Natural killer cell (primary cell): ENCODE results near the gene P2RX1. TPM values are rescaled to one million over a fixed set of nuclear protein-coding genes. Genes with fewer than 3 reads are reported as not detected.

Source experiments
- ATAC-seq, 3 donors: fragments of 150-1000 bp in 2 of 3; fragments of 200-7000 bp in 1 of 3; cut with Tn5 transposase; 1 replicate in 1 of 3; 2 replicates in 2 of 3; pipeline ENCODE4 v1.10.0; 2021; ENCODE audit warnings: mild to moderate bottlenecking in 2 of 3, moderate library complexity in 2 of 3
- DNase-seq, 2 donors: peaks; one replicate each; pipeline versions ENCODE4 v3.0.0 to v3.0.0-alpha.2; 2013 to 2021; ENCODE audit warnings: mixed read lengths in 1 of 2
- H3K27ac ChIP-seq: one replicate; pipeline ENCODE4 v1.5.1; 2013; ENCODE audit warnings: mild to moderate bottlenecking, low read length
- H3K27me3 ChIP-seq: one replicate; pipeline ENCODE4 v1.6.1; 2013; ENCODE audit warnings: low read length; ENCODE audit not compliant: control insufficient read depth, insufficient read depth
- H3K36me3 ChIP-seq: one replicate; pipeline ENCODE4 v1.6.1; 2013; ENCODE audit warnings: low read length; ENCODE audit not compliant: control insufficient read depth, insufficient read depth
- H3K4me1 ChIP-seq: one replicate; pipeline ENCODE4 v1.6.1; 2013; ENCODE audit warnings: low read length; ENCODE audit not compliant: control insufficient read depth, insufficient read depth
- H3K4me3 ChIP-seq: one replicate; pipeline ENCODE4 v1.5.1; 2013; ENCODE audit warnings: low read length
- H3K9me3 ChIP-seq: one replicate; pipeline ENCODE4 v1.6.1; 2013; ENCODE audit warnings: low read length; ENCODE audit not compliant: control insufficient read depth, insufficient read depth
- H3K27ac Mint-ChIP-seq, 2 donors: one replicate each; pipeline ENCODE4 v1.8.0; 2022; ENCODE audit warnings: mild to moderate bottlenecking in 2 of 2, mixed read lengths in 2 of 2, moderate library complexity in 1 of 2
- H3K27me3 Mint-ChIP-seq, 2 donors: one replicate each; pipeline ENCODE4 v1.8.0; 2022; ENCODE audit warnings: low read depth in 2 of 2, mixed read lengths in 2 of 2
- H3K36me3 Mint-ChIP-seq: one replicate; pipeline ENCODE4 v1.8.0; 2022; ENCODE audit warnings: mixed read lengths
- H3K4me1 Mint-ChIP-seq, 2 donors: one replicate each; pipeline ENCODE4 v1.8.0; 2022; ENCODE audit warnings: mixed read lengths in 2 of 2
- H3K4me3 Mint-ChIP-seq: one replicate; pipeline ENCODE4 v1.8.0; 2022; ENCODE audit warnings: mild to moderate bottlenecking, moderate library complexity, mixed read lengths
- H3K9me3 Mint-ChIP-seq, 2 donors: one replicate each; pipeline ENCODE4 v1.8.0; 2022; ENCODE audit warnings: mixed read lengths in 2 of 2
- WGBS: methylation state at CpG from one replicate; pipeline ENCODE4 v1.1.7; 2013; ENCODE audit warnings: missing lambda C conversion rate; ENCODE audit not compliant: insufficient coverage; 5-methylcytosine and 5-hydroxymethylcytosine counted together
- intact Hi-C: fragments of 100-400 bp; cut with micrococcal nuclease; formaldehyde crosslinking; loops from one replicate; pipeline ENCODE4 v1.14.2; 2022
- total RNA-seq, 4 donors: library from RNA; stranded (reverse); fragments of 120-200 nt in 1 of 4; gene quantifications; one replicate each; pipeline versions ENCODE4 v1.2.3 to v1.2.4, GENCODE V29; 2013 to 2022
- TF ChIP-seq, protein P1 (sequence below): fragments of 200-600 bp; IDR thresholded peaks from one replicate; pipeline ENCODE4 v1.8.0; 2022; ENCODE audit warnings: antibody characterized with exemption

P2RX1 gene
- total RNA-seq, 3 donors from 2014 or later (not counting 1 experiment from before 2014, with no cell fraction given) = 2.3 to 15.3 (median 13.4) TPM

GRCh38 chr17:3879591-3880417 is 36.5 kb downstream of the P2RX1 start:
- Mint-ChIP-seq H3K4me3 (no peak overlapping the region), H3K27ac (peak overlapping the region in 1 of 2 donors; percentile 38), H3K4me1 (peaks cover 0 to under 1% of the 10 kb centered on the region in 2 donors), H3K9me3 (no peaks in the 10 kb centered on the region), H3K27me3 (no peaks in the 10 kb centered on the region), H3K36me3 (no peaks in the 10 kb centered on the region)
- no peaks in the 10 kb centered on the region for H3K4me1 ChIP-seq
- no peak for DNase-seq
- WGBS = 95% methylated on average over 25 of the region's 25 CpGs
- H3K36me3 ChIP-seq = no peaks in the 10 kb centered on the region
- TF ChIP-seq, protein P1, sequence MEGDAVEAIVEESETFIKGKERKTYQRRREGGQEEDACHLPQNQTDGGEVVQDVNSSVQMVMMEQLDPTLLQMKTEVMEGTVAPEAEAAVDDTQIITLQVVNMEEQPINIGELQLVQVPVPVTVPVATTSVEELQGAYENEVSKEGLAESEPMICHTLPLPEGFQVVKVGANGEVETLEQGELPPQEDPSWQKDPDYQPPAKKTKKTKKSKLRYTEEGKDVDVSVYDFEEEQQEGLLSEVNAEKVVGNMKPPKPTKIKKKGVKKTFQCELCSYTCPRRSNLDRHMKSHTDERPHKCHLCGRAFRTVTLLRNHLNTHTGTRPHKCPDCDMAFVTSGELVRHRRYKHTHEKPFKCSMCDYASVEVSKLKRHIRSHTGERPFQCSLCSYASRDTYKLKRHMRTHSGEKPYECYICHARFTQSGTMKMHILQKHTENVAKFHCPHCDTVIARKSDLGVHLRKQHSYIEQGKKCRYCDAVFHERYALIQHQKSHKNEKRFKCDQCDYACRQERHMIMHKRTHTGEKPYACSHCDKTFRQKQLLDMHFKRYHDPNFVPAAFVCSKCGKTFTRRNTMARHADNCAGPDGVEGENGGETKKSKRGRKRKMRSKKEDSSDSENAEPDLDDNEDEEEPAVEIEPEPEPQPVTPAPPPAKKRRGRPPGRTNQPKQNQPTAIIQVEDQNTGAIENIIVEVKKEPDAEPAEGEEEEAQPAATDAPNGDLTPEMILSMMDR = no peak
- intact Hi-C loops = no loop called here
- ATAC-seq = no peak
- H3K4me3 ChIP-seq = no peak overlapping the region
- H3K27me3 ChIP-seq = no peaks in the 10 kb centered on the region
- H3K9me3 ChIP-seq = no peaks in the 10 kb centered on the region
- no peak overlapping the region for H3K27ac ChIP-seq

DNA sequence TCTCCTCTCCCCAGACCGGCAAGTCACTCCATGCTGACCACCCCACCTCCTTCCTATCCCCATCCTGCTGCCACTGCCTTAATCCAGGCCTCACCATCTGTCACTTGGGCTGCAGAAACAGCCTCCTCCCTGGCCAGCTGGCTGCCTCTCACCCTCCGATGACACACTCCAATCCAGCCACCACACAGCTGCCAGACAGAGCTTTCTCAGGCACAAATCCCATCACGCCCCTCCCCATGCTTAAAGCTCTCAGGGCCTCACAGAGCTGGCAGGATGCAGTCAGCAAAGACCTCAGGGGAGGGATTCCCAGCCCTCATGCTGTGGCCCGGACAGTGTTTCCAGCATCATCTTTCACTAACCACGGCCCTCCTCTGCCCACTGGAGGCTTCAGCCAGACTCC is 37.1 kb downstream of the P2RX1 start:
- H3K27me3 Mint-ChIP-seq = no peaks in the 10 kb centered on the region
- Histone ChIP-seq H3K36me3 (no peaks in the 10 kb centered on the region), H3K9me3 (no peaks in the 10 kb centered on the region), H3K27ac (no peak overlapping the region), H3K27me3 (no peaks in the 10 kb centered on the region), H3K4me3 (no peak overlapping the region), H3K4me1 (no peaks in the 10 kb centered on the region)
- no peaks in the 10 kb centered on the region for H3K9me3 Mint-ChIP-seq
- peak overlapping the region in 1 of 2 donors; percentile 38 for H3K27ac Mint-ChIP-seq
- no peak overlapping the region for H3K4me3 Mint-ChIP-seq
- 83% methylated on average over 5 of the region's 5 CpGs for WGBS
- no peak for DNase-seq
- intact Hi-C loops = no loop called here
- no peaks in the 10 kb centered on the region for H3K36me3 Mint-ChIP-seq
- TF ChIP-seq, protein P1 = no peak
- no peak for ATAC-seq
- no peaks in the 10 kb centered on the region for H3K4me1 Mint-ChIP-seq

- Histone ChIP-seq H3K27ac (no peak overlapping the region), H3K4me1 (no peaks in the 10 kb centered on the region), H3K36me3 (no peaks in the 10 kb centered on the region), H3K4me3 (no peak overlapping the region), H3K9me3 (no peaks in the 10 kb centered on the region), H3K27me3 (no peaks in the 10 kb centered on the region)
- Mint-ChIP-seq H3K4me3 (no peak overlapping the region), H3K27me3 (no peaks in the 10 kb centered on the region), H3K4me1 (no peaks in the 10 kb centered on the region), H3K36me3 (no peaks in the 10 kb centered on the region), H3K27ac (no peak overlapping the region), H3K9me3 (no peaks in the 10 kb centered on the region)
- intact Hi-C loops = no loop called here
- DNase-seq (no peak), ATAC-seq (no peak)
- TF ChIP-seq, protein P1 = no peak
- WGBS = 93% methylated on average over 8 of the region's 8 CpGs
Measured at GRCh38 chr17:3877220-3877619, 39.0 kb downstream of the P2RX1 start.
